Stimulated activated memory B cell treated with anti-CD40 and anti-IgM and Interleukin-4, amounts not matched to agents 10 μg/mL and 1 μg/mL and 100 μg/mL, for 72 hours (primary cell): Measurements from ENCODE around the gene SLC25A30.

ENCODE experiments used
- ATAC-seq: fragments of 150-1000 bp; cut with Tn5 transposase; 2 replicates; pipeline ENCODE4 v1.10.0; 2021
- H3K27ac Mint-ChIP-seq: one replicate; pipeline ENCODE4 v1.8.0; 2022; ENCODE audit warnings: mild to moderate bottlenecking, mixed read lengths
- H3K27me3 Mint-ChIP-seq: one replicate; pipeline ENCODE4 v1.8.0; 2022; ENCODE audit warnings: mixed read lengths
- H3K36me3 Mint-ChIP-seq: one replicate; pipeline ENCODE4 v1.8.0; 2022; ENCODE audit warnings: mixed read lengths
- H3K4me1 Mint-ChIP-seq: one replicate; pipeline ENCODE4 v1.8.0; 2022; ENCODE audit warnings: mixed read lengths
- H3K4me3 Mint-ChIP-seq: one replicate; pipeline ENCODE4 v1.8.0; 2022; ENCODE audit warnings: mild to moderate bottlenecking, moderate library complexity, mixed read lengths
- H3K9me3 Mint-ChIP-seq: one replicate; pipeline ENCODE4 v1.8.0; 2022; ENCODE audit warnings: mixed read lengths

The SLC25A30 gene

GRCh38 chr13:45417790-45418534 lies at the start of gene SLC25A30:
Gene SLC25A30, minus strand, starts transcription at chr13:45418373. Its CDS starts 6,948 bp downstream, at chr13:45411425.
- Mint-ChIP-seq H3K36me3 (no peaks in the 10 kb centered on the region), H3K27me3 (no peaks in the 10 kb centered on the region), H3K4me1 (peaks cover 22% of the 10 kb centered on the region)

GRCh38 chr13:45466359-45466758 lies 48.2 kb upstream of the SLC25A30 start:
- no peaks in the 10 kb centered on the region for H3K9me3 Mint-ChIP-seq
- H3K27me3 Mint-ChIP-seq = no peaks in the 10 kb centered on the region
- ATAC-seq = no peak
- peaks cover 7% of the 10 kb centered on the region for H3K36me3 Mint-ChIP-seq
- H3K4me3 Mint-ChIP-seq = peak overlapping the region; percentile 91
- peaks cover 48% of the 10 kb centered on the region for H3K4me1 Mint-ChIP-seq
- peak overlapping the region; percentile 92 for H3K27ac Mint-ChIP-seq

More at GRCh38 chr13:45417790-45418534, at the start of gene SLC25A30:
- peak within 1 kb of the TSS; percentile 86 for H3K4me3 Mint-ChIP-seq
- peak; percentile 99 for ATAC-seq
- H3K9me3 Mint-ChIP-seq = no peaks in the 10 kb centered on the region
- peak within 1 kb of the TSS; percentile 98 for H3K27ac Mint-ChIP-seq

- Mint-ChIP-seq H3K27ac (peak within 1 kb of the TSS; percentile 92), H3K9me3 (no peaks in the 10 kb centered on the region), H3K4me3 (peak within 1 kb of the TSS; percentile 91), H3K4me1 (peaks cover 40% of the 10 kb centered on the region), H3K27me3 (peaks cover under 1% of the 10 kb centered on the region), H3K36me3 (peaks cover 4% of the 10 kb centered on the region)
- ATAC-seq = peak; percentile 99
Measured at GRCh38 chr13:45464687-45465453, 46.7 kb upstream of the SLC25A30 start, which contains the start of gene COG3. Gene COG3, plus strand, starts transcription at chr13:45464939. Its CDS starts 98 bp downstream, at chr13:45465037.

GRCh38 chr13:45464141-45464686 lies 46.0 kb upstream of the SLC25A30 start:
- H3K4me3 Mint-ChIP-seq = peak overlapping the region; percentile 91
- peaks cover 34% of the 10 kb centered on the region for H3K4me1 Mint-ChIP-seq
- peaks cover 7% of the 10 kb centered on the region for H3K27me3 Mint-ChIP-seq
- H3K27ac Mint-ChIP-seq = peak overlapping the region; percentile 92
- H3K9me3 Mint-ChIP-seq = no peaks in the 10 kb centered on the region
- no peak for ATAC-seq
- H3K36me3 Mint-ChIP-seq = peaks cover 6% of the 10 kb centered on the region

GRCh38 chr13:45456196-45456972 lies 38.2 kb upstream of the SLC25A30 start:
- Mint-ChIP-seq H3K36me3 (peaks cover 13% of the 10 kb centered on the region), H3K4me3 (no peak overlapping the region), H3K9me3 (peaks cover 15% of the 10 kb centered on the region), H3K27ac (no peak overlapping the region), H3K27me3 (peaks cover 18% of the 10 kb centered on the region), H3K4me1 (no peaks in the 10 kb centered on the region)
- no peak for ATAC-seq

- no peak for ATAC-seq
- H3K4me3 Mint-ChIP-seq = no peak overlapping the region
- no peak overlapping the region for H3K27ac Mint-ChIP-seq
- H3K27me3 Mint-ChIP-seq = peaks cover 13% of the 10 kb centered on the region
- peaks cover 11% of the 10 kb centered on the region for H3K36me3 Mint-ChIP-seq
- H3K9me3 Mint-ChIP-seq = peaks cover 15% of the 10 kb centered on the region
- H3K4me1 Mint-ChIP-seq = no peaks in the 10 kb centered on the region
Measured at GRCh38 chr13:45454204-45454603, 36.0 kb upstream of the SLC25A30 start.

GRCh38 chr13:45451282-45451681 lies 33.1 kb upstream of the SLC25A30 start:
- no peaks in the 10 kb centered on the region for H3K36me3 Mint-ChIP-seq
- no peak for ATAC-seq
- peaks cover 12% of the 10 kb centered on the region for H3K27me3 Mint-ChIP-seq
- H3K9me3 Mint-ChIP-seq = peaks cover 3% of the 10 kb centered on the region
- no peak overlapping the region for H3K4me3 Mint-ChIP-seq
- no peak overlapping the region for H3K27ac Mint-ChIP-seq
- no peaks in the 10 kb centered on the region for H3K4me1 Mint-ChIP-seq

- Mint-ChIP-seq H3K4me1 (no peaks in the 10 kb centered on the region), H3K27ac (no peak overlapping the region), H3K9me3 (no peaks in the 10 kb centered on the region), H3K4me3 (no peak overlapping the region), H3K36me3 (no peaks in the 10 kb centered on the region), H3K27me3 (peaks cover 21% of the 10 kb centered on the region)
- ATAC-seq = no peak
Measured at GRCh38 chr13:45448965-45449559, 30.9 kb upstream of the SLC25A30 start.

- no peak overlapping the region for H3K27ac Mint-ChIP-seq
- H3K27me3 Mint-ChIP-seq = peaks cover 21% of the 10 kb centered on the region
- no peak for ATAC-seq
Measured at GRCh38 chr13:45447050-45447661, 29.0 kb upstream of the SLC25A30 start.

GRCh38 chr13:45446181-45446580 lies 28.0 kb upstream of the SLC25A30 start:
- H3K36me3 Mint-ChIP-seq = no peaks in the 10 kb centered on the region
- no peaks in the 10 kb centered on the region for H3K9me3 Mint-ChIP-seq
- no peak for ATAC-seq
- H3K27me3 Mint-ChIP-seq = peaks cover 21% of the 10 kb centered on the region
- H3K27ac Mint-ChIP-seq = no peak overlapping the region
- peaks cover 11% of the 10 kb centered on the region for H3K4me1 Mint-ChIP-seq
- no peak overlapping the region for H3K4me3 Mint-ChIP-seq

More at GRCh38 chr13:45447050-45447661, 29.0 kb upstream of the SLC25A30 start:
- peaks cover 1% of the 10 kb centered on the region for H3K4me1 Mint-ChIP-seq
- H3K4me3 Mint-ChIP-seq = no peak overlapping the region
- H3K36me3 Mint-ChIP-seq = no peaks in the 10 kb centered on the region
- no peaks in the 10 kb centered on the region for H3K9me3 Mint-ChIP-seq

- Mint-ChIP-seq H3K4me3 (no peak overlapping the region), H3K36me3 (no peaks in the 10 kb centered on the region), H3K9me3 (no peaks in the 10 kb centered on the region), H3K27ac (no peak overlapping the region), H3K27me3 (peaks cover 21% of the 10 kb centered on the region), H3K4me1 (peaks cover 21% of the 10 kb centered on the region)
- ATAC-seq = no peak
Measured at GRCh38 chr13:45445053-45445452, 26.9 kb upstream of the SLC25A30 start.

- H3K27me3 Mint-ChIP-seq = peaks cover 12% of the 10 kb centered on the region
- peaks cover 24% of the 10 kb centered on the region for H3K4me1 Mint-ChIP-seq
- H3K27ac Mint-ChIP-seq = peak overlapping the region; percentile 48
- H3K36me3 Mint-ChIP-seq = no peaks in the 10 kb centered on the region
- ATAC-seq = peak; percentile 64
- H3K4me3 Mint-ChIP-seq = no peak overlapping the region
- no peaks in the 10 kb centered on the region for H3K9me3 Mint-ChIP-seq
Measured at GRCh38 chr13:45441633-45442032, 23.5 kb upstream of the SLC25A30 start.

- Mint-ChIP-seq H3K27me3 (no peaks in the 10 kb centered on the region), H3K4me3 (no peak overlapping the region), H3K36me3 (no peaks in the 10 kb centered on the region), H3K27ac (peak overlapping the region; percentile 48), H3K9me3 (no peaks in the 10 kb centered on the region), H3K4me1 (peaks cover 24% of the 10 kb centered on the region)
- ATAC-seq = no peak
Measured at GRCh38 chr13:45439781-45440462, 21.7 kb upstream of the SLC25A30 start.

- Mint-ChIP-seq H3K9me3 (no peaks in the 10 kb centered on the region), H3K27ac (no peak overlapping the region), H3K36me3 (no peaks in the 10 kb centered on the region), H3K4me3 (no peak overlapping the region), H3K27me3 (no peaks in the 10 kb centered on the region), H3K4me1 (peaks cover 24% of the 10 kb centered on the region)
- ATAC-seq = peak; percentile 59
Measured at GRCh38 chr13:45439008-45439407, 20.8 kb upstream of the SLC25A30 start.
